Karpas-422 (cell line): Measurements from ENCODE around the gene GAS7. TPM values are rescaled to one million over a fixed set of nuclear protein-coding genes. Genes with fewer than 3 reads are reported as not detected.

Source experiments
- DNase-seq: peaks from one replicate; pipeline ENCODE4 v3.0.0-alpha.2; 2015
- H2AFZ ChIP-seq: fragments of 200-600 bp; sonication (generic); 2 replicates; pipeline ENCODE4 v1.6.1; 2014; ENCODE audit warnings: antibody characterized with exemption, low read length, mixed read lengths
- H3K27ac ChIP-seq: fragments of 200-600 bp; sonication (generic); 2 replicates; pipeline ENCODE4 v1.5.1; 2014; ENCODE audit warnings: mild to moderate bottlenecking, low read length, moderate library complexity
- H3K27me3 ChIP-seq: fragments of 200-600 bp; sonication (generic); 2 replicates; pipeline ENCODE4 v1.6.1; 2014; ENCODE audit warnings: low read length, mixed read lengths
- H3K36me3 ChIP-seq: fragments of 200-600 bp; sonication (generic); 2 replicates; pipeline ENCODE4 v1.6.1; 2014; ENCODE audit warnings: low read length, mixed read lengths; ENCODE audit not compliant: insufficient read depth
- H3K4me1 ChIP-seq: fragments of 200-600 bp; sonication (generic); 2 replicates; pipeline ENCODE4 v1.6.1; 2014; ENCODE audit warnings: mild to moderate bottlenecking, low read length, mixed read lengths
- H3K4me2 ChIP-seq: fragments of 200-600 bp; sonication (generic); 2 replicates; pipeline ENCODE4 v1.6.1; 2014; ENCODE audit warnings: low read length, low read depth, mild to moderate bottlenecking; ENCODE audit not compliant: poor library complexity, severe bottlenecking
- H3K4me3 ChIP-seq: fragments of 200-600 bp; sonication (generic); 2 replicates; pipeline ENCODE4 v1.5.1; 2014; ENCODE audit warnings: mild to moderate bottlenecking, antibody characterized with exemption, low read length, mixed read lengths
- H3K79me2 ChIP-seq: fragments of 200-600 bp; sonication (generic); 2 replicates; pipeline ENCODE4 v1.6.1; 2014; ENCODE audit warnings: mild to moderate bottlenecking, low read length, mixed read lengths
- H3K9ac ChIP-seq: fragments of 200-600 bp; sonication (generic); 2 replicates; pipeline ENCODE4 v1.6.0; 2014; ENCODE audit warnings: low read length
- H3K9me2 ChIP-seq: fragments of 200-600 bp; sonication (generic), shearing (Covaris generic); replicated peaks from 2 replicates; pipeline ENCODE4 v1.6.0; 2014; ENCODE audit warnings: mild to moderate bottlenecking, low read length, moderate library complexity; ENCODE audit not compliant: insufficient read depth
- H3K9me3 ChIP-seq: fragments of 300-700, 200-600 bp; sonication (generic); 2 replicates; pipeline ENCODE4 v1.6.1; 2014; ENCODE audit warnings: low read length, mixed read lengths
- H4K20me1 ChIP-seq: fragments of 200-600 bp; sonication (generic); 2 replicates; pipeline ENCODE4 v1.6.1; 2014; ENCODE audit warnings: mild to moderate bottlenecking, antibody characterized with exemption, low read length, low read depth; ENCODE audit not compliant: insufficient read depth
- total RNA-seq: library from RNA; depleted of rRNA; stranded (reverse); fragments of >200 nt; shearing (Covaris generic); gene quantifications from 2 replicates; pipeline ENCODE4 v1.2.3, GENCODE V29; 2014; ENCODE audit warnings: low replicate concordance

The GAS7 gene
- total RNA-seq, 1 experiment from 2014 or later: 79.9 TPM

DNA sequence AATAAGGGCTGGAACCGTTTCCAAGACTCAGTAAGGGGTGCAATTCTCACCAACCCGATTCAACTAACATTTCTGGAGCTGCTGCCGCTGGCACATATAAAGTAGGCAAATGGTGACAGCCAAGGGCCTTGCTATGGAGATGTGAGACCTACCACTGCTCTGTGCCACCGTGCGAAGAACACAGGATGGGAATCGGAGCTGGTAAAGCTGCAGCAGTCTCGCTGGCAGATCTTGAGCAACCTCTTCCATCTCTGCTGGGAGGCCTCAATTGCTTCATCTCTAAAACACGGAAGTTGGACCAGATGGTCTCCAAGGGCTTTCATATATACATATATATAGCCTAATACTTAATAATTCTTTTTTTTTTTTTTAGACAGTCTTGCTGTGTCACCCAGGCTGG is 164.4 kb downstream of the GAS7 start:
- DNase-seq: peak; percentile 97
- no peak overlapping the region for H2AFZ ChIP-seq
- peaks cover 41% of the 10 kb centered on the region for H3K36me3 ChIP-seq
- peaks cover 89% of the 10 kb centered on the region for H3K4me1 ChIP-seq
- peak overlapping the region; percentile 100 for H3K27ac ChIP-seq
- H3K4me2 ChIP-seq: peak overlapping the region; percentile 83
- H3K9me2 ChIP-seq: no peaks in the 10 kb centered on the region
- H3K4me3 ChIP-seq: peak overlapping the region; percentile 64
- H4K20me1 ChIP-seq: peaks cover 34% of the 10 kb centered on the region; the same call in 1 of the 2 replicates
- H3K27me3 ChIP-seq: no peaks in the 10 kb centered on the region
- peak overlapping the region; percentile 85 for H3K9ac ChIP-seq
- peaks cover 80% of the 10 kb centered on the region for H3K79me2 ChIP-seq
- no peaks in the 10 kb centered on the region for H3K9me3 ChIP-seq

DNA sequence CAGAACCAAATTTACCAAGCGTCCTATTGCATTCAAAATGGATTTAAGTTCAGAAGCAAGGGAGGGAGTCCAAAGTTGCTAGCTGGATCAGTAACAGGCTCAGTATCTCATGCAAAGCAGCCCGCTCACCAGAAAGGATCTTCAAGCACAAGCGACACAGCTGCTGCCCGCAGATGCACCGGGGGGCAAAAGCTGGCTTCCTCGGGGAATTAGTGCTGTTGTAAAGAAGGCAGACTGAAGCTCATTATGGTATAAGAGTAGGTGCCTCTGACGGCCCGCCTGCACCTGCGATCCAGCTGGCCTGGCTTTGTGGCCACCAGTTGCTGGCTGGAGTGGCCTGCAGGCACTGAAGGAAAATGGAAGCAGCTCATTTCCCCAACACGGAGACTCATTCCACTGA is 165.0 kb downstream of the GAS7 start:
- Histone ChIP-seq H3K9ac (peak overlapping the region; percentile 85), H3K4me3 (peak overlapping the region; percentile 64), H3K27ac (peak overlapping the region; percentile 100), H4K20me1 (peaks cover 35% of the 10 kb centered on the region; the same call in 1 of the 2 replicates), H3K9me3 (no peaks in the 10 kb centered on the region), H3K79me2 (peaks cover 80% of the 10 kb centered on the region), H2AFZ (no peak overlapping the region), H3K4me2 (peak overlapping the region; percentile 83), H3K36me3 (peaks cover 43% of the 10 kb centered on the region), H3K27me3 (no peaks in the 10 kb centered on the region), H3K9me2 (no peaks in the 10 kb centered on the region), H3K4me1 (peaks cover 89% of the 10 kb centered on the region)
- peak; percentile 99 for DNase-seq

DNA sequence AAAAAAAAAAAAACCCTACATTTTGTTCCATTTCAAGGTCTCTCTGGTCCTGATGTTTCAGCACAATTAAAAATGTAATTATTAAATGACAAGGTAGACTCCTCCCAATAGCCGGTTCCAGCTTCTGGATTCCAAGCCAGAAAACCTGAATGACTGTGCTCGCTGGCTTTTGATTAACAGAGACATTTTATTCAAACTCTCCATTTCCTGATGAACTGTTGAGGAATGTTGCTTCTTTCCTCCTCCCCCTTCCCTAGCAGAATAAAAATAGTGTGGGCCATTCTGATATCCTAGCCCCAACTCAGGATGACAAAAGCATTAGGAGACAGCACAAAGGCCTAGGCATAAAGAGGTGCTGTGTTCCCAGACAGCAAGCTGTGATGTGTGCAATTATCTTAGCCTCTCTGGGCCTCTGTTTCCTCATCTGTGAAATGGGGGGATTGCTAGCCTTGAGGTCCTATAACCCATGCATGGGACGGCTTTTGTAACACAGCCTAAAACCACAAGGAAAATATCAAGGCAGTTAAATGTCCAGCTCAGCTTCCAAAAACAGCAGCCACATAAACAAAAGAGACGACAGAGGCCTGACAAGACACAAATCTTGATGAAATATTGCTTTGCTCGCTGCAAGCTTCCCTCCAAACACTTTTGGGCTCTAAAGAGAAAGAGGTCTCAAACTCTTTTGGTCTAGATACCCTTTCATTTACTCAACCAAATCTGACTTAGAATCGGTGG is 166.1 kb downstream of the GAS7 start:
- H3K4me1 ChIP-seq: peaks cover 78% of the 10 kb centered on the region
- H3K4me3 ChIP-seq: peak overlapping the region; percentile 34
- H3K9me2 ChIP-seq: no peaks in the 10 kb centered on the region
- H2AFZ ChIP-seq: no peak overlapping the region
- DNase-seq: no peak
- peaks cover 42% of the 10 kb centered on the region; the same call in 1 of the 2 replicates for H4K20me1 ChIP-seq
- peaks cover 53% of the 10 kb centered on the region for H3K36me3 ChIP-seq
- H3K27ac ChIP-seq: peak overlapping the region; percentile 100
- no peaks in the 10 kb centered on the region for H3K27me3 ChIP-seq
- peak overlapping the region; percentile 62 for H3K4me2 ChIP-seq
- H3K9ac ChIP-seq: peak overlapping the region; percentile 51
- H3K9me3 ChIP-seq: no peaks in the 10 kb centered on the region
- peaks cover 80% of the 10 kb centered on the region for H3K79me2 ChIP-seq

DNA sequence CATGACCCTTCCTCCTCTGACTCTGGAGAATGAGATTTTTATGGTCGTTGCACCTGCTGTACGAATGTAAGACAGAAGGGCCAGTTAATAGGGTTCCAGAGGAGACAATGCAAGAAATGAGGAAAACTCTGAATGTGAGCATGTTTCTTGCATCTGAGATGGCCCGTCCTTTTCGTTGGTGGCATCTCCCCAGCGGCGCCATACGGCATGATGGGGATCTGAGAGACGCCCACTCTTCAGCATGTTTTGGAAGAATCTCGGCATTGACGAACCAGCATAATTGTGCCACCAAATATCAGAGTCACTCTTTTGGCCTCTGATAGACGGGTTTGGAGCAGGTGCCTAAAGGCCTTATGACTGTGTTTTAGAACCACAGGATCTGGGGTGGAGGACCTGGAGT is 166.8 kb downstream of the GAS7 start:
- H3K4me1 ChIP-seq: peaks cover 78% of the 10 kb centered on the region
- no peak overlapping the region for H2AFZ ChIP-seq
- peak overlapping the region; percentile 100 for H3K27ac ChIP-seq
- H3K4me3 ChIP-seq: no peak overlapping the region
- no peak for DNase-seq
- H3K79me2 ChIP-seq: peaks cover 80% of the 10 kb centered on the region
- no peaks in the 10 kb centered on the region for H3K27me3 ChIP-seq
- no peak overlapping the region for H3K4me2 ChIP-seq
- H3K9me3 ChIP-seq: no peaks in the 10 kb centered on the region
- peak overlapping the region; percentile 51; the same call in 1 of the 2 replicates for H3K9ac ChIP-seq
- H4K20me1 ChIP-seq: peaks cover 48% of the 10 kb centered on the region; the same call in 1 of the 2 replicates
- H3K36me3 ChIP-seq: peaks cover 59% of the 10 kb centered on the region
- H3K9me2 ChIP-seq: no peaks in the 10 kb centered on the region

- H3K4me1 ChIP-seq: peaks cover 78% of the 10 kb centered on the region
- peak overlapping the region; percentile 100 for H3K27ac ChIP-seq
- H3K4me2 ChIP-seq: no peak overlapping the region
- no peak overlapping the region for H2AFZ ChIP-seq
- H3K9me2 ChIP-seq: no peaks in the 10 kb centered on the region
- no peak for DNase-seq
- peaks cover 63% of the 10 kb centered on the region for H3K36me3 ChIP-seq
- no peak overlapping the region for H3K9ac ChIP-seq
- peaks cover 53% of the 10 kb centered on the region; the same call in 1 of the 2 replicates for H4K20me1 ChIP-seq
- no peaks in the 10 kb centered on the region for H3K27me3 ChIP-seq
- H3K79me2 ChIP-seq: peaks cover 80% of the 10 kb centered on the region
- no peaks in the 10 kb centered on the region for H3K9me3 ChIP-seq
- H3K4me3 ChIP-seq: no peak overlapping the region
Observed at GRCh38 chr17:10031127-10031526, 167.3 kb downstream of the GAS7 start.

- Histone ChIP-seq H3K27me3 (no peaks in the 10 kb centered on the region), H4K20me1 (peaks cover 61% of the 10 kb centered on the region; the same call in 1 of the 2 replicates), H3K79me2 (peaks cover 88% of the 10 kb centered on the region), H3K4me3 (no peak overlapping the region), H3K36me3 (peaks cover 81% of the 10 kb centered on the region), H3K9me3 (no peaks in the 10 kb centered on the region), H3K9me2 (no peaks in the 10 kb centered on the region), H3K27ac (peak overlapping the region; percentile 10), H2AFZ (no peak overlapping the region), H3K4me1 (peaks cover 59% of the 10 kb centered on the region), H3K4me2 (no peak overlapping the region), H3K9ac (no peak overlapping the region)
- no peak for DNase-seq
Observed at GRCh38 chr17:10029129-10029528, 169.3 kb downstream of the GAS7 start.

GRCh38 chr17:10025976-10026901 is 172.2 kb downstream of the GAS7 start:
- Histone ChIP-seq H3K27ac (peak overlapping the region; percentile 21; the same call in 1 of the 2 replicates), H3K4me1 (peaks cover 53% of the 10 kb centered on the region), H3K27me3 (no peaks in the 10 kb centered on the region), H3K9me2 (no peaks in the 10 kb centered on the region), H2AFZ (no peak overlapping the region), H3K36me3 (peaks cover 71% of the 10 kb centered on the region), H3K79me2 (peaks cover 94% of the 10 kb centered on the region), H3K4me3 (no peak overlapping the region), H3K9ac (no peak overlapping the region), H3K4me2 (no peak overlapping the region), H4K20me1 (peaks cover 69% of the 10 kb centered on the region), H3K9me3 (no peaks in the 10 kb centered on the region)
- no peak for DNase-seq

- Histone ChIP-seq H3K9ac (no peak overlapping the region), H3K27ac (no peak overlapping the region), H3K79me2 (peaks cover 91% of the 10 kb centered on the region), H4K20me1 (peaks cover 67% of the 10 kb centered on the region), H3K4me2 (no peak overlapping the region), H3K9me3 (no peaks in the 10 kb centered on the region), H3K36me3 (peaks cover 61% of the 10 kb centered on the region), H3K9me2 (no peaks in the 10 kb centered on the region), H3K4me3 (no peak overlapping the region), H2AFZ (no peak overlapping the region), H3K4me1 (peaks cover 52% of the 10 kb centered on the region), H3K27me3 (no peaks in the 10 kb centered on the region)
- DNase-seq: no peak
Observed at GRCh38 chr17:10025224-10025623, 173.2 kb downstream of the GAS7 start.
